Neural progenitor cell (in vitro differentiated cells): ENCODE data around the gene RELN.

Experiments used
- EZH2 ChIP-seq: fragments of 200-600 bp; sonication (generic); IDR thresholded peaks from 2 replicates; pipeline ENCODE4 v1.6.1; 2017; ENCODE audit warnings: antibody characterized with exemption, mild to moderate bottlenecking, moderate library complexity
- TF ChIP-seq, protein P1 (sequence below): fragments of 200-600 bp; sonication (generic); IDR thresholded peaks from 2 replicates; pipeline ENCODE4 v1.5.1; 2017; ENCODE audit warnings: antibody characterized with exemption, mild to moderate bottlenecking

DNA sequence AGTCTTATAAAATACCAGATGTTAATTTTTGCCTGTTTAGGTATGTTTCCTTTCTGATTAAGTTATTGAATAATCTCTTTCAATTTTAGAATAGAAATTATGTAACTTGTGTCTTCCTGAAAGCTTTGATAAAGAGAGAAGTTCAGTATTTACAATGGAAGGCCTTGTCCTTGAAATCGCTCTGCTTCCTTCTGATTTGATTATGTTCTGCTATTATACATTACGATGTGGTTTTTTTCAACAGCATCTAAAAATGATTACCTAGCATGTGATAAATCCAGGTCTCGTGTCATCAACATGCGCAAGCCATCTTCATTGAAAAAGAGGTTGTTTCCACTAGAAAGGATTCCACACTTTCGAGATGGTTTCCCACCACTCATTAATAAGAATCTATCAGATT is 447.0 kb downstream of the RELN start:
- TF ChIP-seq, protein P1, sequence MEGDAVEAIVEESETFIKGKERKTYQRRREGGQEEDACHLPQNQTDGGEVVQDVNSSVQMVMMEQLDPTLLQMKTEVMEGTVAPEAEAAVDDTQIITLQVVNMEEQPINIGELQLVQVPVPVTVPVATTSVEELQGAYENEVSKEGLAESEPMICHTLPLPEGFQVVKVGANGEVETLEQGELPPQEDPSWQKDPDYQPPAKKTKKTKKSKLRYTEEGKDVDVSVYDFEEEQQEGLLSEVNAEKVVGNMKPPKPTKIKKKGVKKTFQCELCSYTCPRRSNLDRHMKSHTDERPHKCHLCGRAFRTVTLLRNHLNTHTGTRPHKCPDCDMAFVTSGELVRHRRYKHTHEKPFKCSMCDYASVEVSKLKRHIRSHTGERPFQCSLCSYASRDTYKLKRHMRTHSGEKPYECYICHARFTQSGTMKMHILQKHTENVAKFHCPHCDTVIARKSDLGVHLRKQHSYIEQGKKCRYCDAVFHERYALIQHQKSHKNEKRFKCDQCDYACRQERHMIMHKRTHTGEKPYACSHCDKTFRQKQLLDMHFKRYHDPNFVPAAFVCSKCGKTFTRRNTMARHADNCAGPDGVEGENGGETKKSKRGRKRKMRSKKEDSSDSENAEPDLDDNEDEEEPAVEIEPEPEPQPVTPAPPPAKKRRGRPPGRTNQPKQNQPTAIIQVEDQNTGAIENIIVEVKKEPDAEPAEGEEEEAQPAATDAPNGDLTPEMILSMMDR = no peak
- TF ChIP-seq EZH2 = no peak
